GM12878 (cell line): ENCODE measurements around the gene TCF12.

Experiments used
- ATF2 ChIP-seq: IDR thresholded peaks from 2 replicates; pipeline ENCODE4 v1.6.1; 2012; ENCODE audit warnings: low read length, inconsistent platforms
- CBX5 ChIP-seq: sonication (generic); IDR thresholded peaks from 2 replicates; pipeline ENCODE4 v1.6.1; 2016; ENCODE audit warnings: low read depth, moderate library complexity, mild to moderate bottlenecking, inconsistent platforms
- CTCF ChIP-seq, 3 experiments: IDR thresholded peaks in 2 of 3; conservative IDR thresholded peaks in 1 of 3; 2 replicates each; pipeline ENCODE4 v1.5.1; 2011; ENCODE audit warnings: low read depth in 3 of 3, low read length in 3 of 3, mild to moderate bottlenecking in 3 of 3, control low read depth in 2 of 3, moderate library complexity in 2 of 3, inconsistent platforms in 1 of 3, mixed read lengths in 1 of 3; ENCODE audit not compliant: control insufficient read depth in 2 of 3, insufficient read depth in 1 of 3; ENCODE audit errors: extremely low read depth in 1 of 3
- E4F1 ChIP-seq: fragments of 450-650 bp; IDR thresholded peaks from 2 replicates; pipeline ENCODE4 v1.6.1; 2018; ENCODE audit warnings: borderline replicate concordance, mild to moderate bottlenecking; ENCODE audit not compliant: partially characterized antibody
- ELK1 ChIP-seq: IDR thresholded peaks from 2 replicates; pipeline ENCODE4 v1.6.1; 2012; ENCODE audit warnings: low read depth, low read length, improper control_type of control experiment
- HDAC2 ChIP-seq: fragments of 200-600 bp; sonication (generic); IDR thresholded peaks from 2 replicates; pipeline ENCODE4 v1.6.1; 2017
- HDAC6 ChIP-seq: fragments of 200-600 bp; sonication (generic); IDR thresholded peaks from one replicate; pipeline ENCODE4 v1.8.0; 2017; ENCODE audit warnings: antibody characterized with exemption; ENCODE audit not compliant: unreplicated experiment
- RCOR1 ChIP-seq: conservative IDR thresholded peaks from 2 replicates; pipeline ENCODE4 v1.6.1; 2012; ENCODE audit warnings: low read depth, low read length, improper control_type of control experiment
- RFX5 ChIP-seq: IDR thresholded peaks from 2 replicates; pipeline ENCODE4 v1.6.1; 2011; ENCODE audit warnings: low read depth, low read length, improper control_type of control experiment
- SMC3 ChIP-seq: IDR thresholded peaks from 2 replicates; pipeline ENCODE4 v1.6.1; 2011; ENCODE audit warnings: low read length, improper control_type of control experiment, borderline replicate concordance
- TBL1XR1 ChIP-seq: IDR thresholded peaks from 2 replicates; pipeline ENCODE4 v1.6.1; 2012; ENCODE audit warnings: low read depth, low read length, improper control_type of control experiment
- USF2 ChIP-seq: IDR thresholded peaks from 2 replicates; pipeline ENCODE4 v1.6.1; 2011; ENCODE audit warnings: low read depth, low read length, improper control_type of control experiment, borderline replicate concordance
- ZBTB33 ChIP-seq: fragments of 450-650 bp; IDR thresholded peaks from 2 replicates; pipeline ENCODE4 v1.6.1; 2017; ENCODE audit warnings: mild to moderate bottlenecking
- ZNF274 ChIP-seq: IDR thresholded peaks from one replicate; pipeline ENCODE4 v1.8.0; 2011; ENCODE audit not compliant: insufficient read length, insufficient read depth

GRCh38 chr15:57069423-57069822, 151.0 kb downstream of the TCF12 start:
- TF ChIP-seq E4F1 (no peak), RCOR1 (no peak), SMC3 (no peak), ZBTB33 (no peak), ATF2 (no peak), ZNF274 (no peak), HDAC6 (no peak), CTCF (IDR thresholded peaks at IDR 0.05 in 2 of 3, conservative IDR thresholded peaks at IDR 0.05 in 1 of 3; ENCODE audit: control insufficient read depth in 2 of 3, extremely low read depth in 1 of 3, insufficient read depth in 1 of 3, low read depth in 3 of 3, low read length in 3 of 3) (no peak), ELK1 (no peak), USF2 (no peak), CBX5 (no peak), TBL1XR1 (no peak), RFX5 (no peak), HDAC2 (no peak)
